Peyer's patch (tissue), 4 donors: ENCODE results near the gene FAM110A. TPM values are rescaled to one million over a fixed set of nuclear protein-coding genes. Genes with fewer than 3 reads are reported as not detected.

ENCODE experiments used
- DNase-seq, 3 donors: peaks; one replicate each; pipeline ENCODE4 v3.0.0-alpha.2; 2017 to 2019
- H3K27ac ChIP-seq, 4 donors: fragments of 200-600 bp; sonication (generic); one replicate each; pipeline ENCODE4 v1.5.1; 2016 to 2019
- H3K27me3 ChIP-seq, 2 donors: fragments of 200-600 bp; sonication (generic); one replicate each; pipeline ENCODE4 v1.5.1; 2019
- H3K36me3 ChIP-seq, 3 donors: fragments of 200-600 bp; sonication (generic); one replicate each; pipeline ENCODE4 v1.5.1; 2016 to 2019
- H3K4me1 ChIP-seq, 4 donors: fragments of 200-600 bp; sonication (generic); one replicate each; pipeline ENCODE4 v1.5.1; 2016 to 2019
- H3K4me3 ChIP-seq, 4 donors: fragments of 200-600 bp; sonication (generic); 1 replicate in 3 of 4; 2 replicates in 1 of 4; pipeline ENCODE4 v1.5.1; 2016 to 2019; ENCODE audit warnings: mild to moderate bottlenecking in 1 of 4
- H3K9me3 ChIP-seq, 4 donors: fragments of 200-600 bp; sonication (generic); one replicate each; pipeline ENCODE4 v1.5.1; 2016 to 2019; ENCODE audit warnings: mild to moderate bottlenecking in 1 of 4
- POLR2A ChIP-seq, 2 donors: fragments of 450-650 bp; IDR thresholded peaks; one replicate each; pipeline ENCODE4 v1.5.1; 2017; ENCODE audit warnings: antibody characterized with exemption in 2 of 2, mild to moderate bottlenecking in 2 of 2, moderate library complexity in 2 of 2
- total RNA-seq, 4 donors: library from RNA; depleted of rRNA; stranded (reverse); fragments of >200 nt; gene quantifications; one replicate each; pipeline ENCODE4 v1.1.0, GENCODE V29; 2016
- TF ChIP-seq, protein P1 (sequence below), 6 experiments: fragments of 450-650 bp in 4 of 6; fragments of 200-600 bp in 2 of 6; sonication (generic) in 1 of 6; IDR thresholded peaks; one replicate each; pipeline ENCODE4 v1.5.1; 2017 to 2019; ENCODE audit warnings: antibody characterized with exemption in 6 of 6, mild to moderate bottlenecking in 3 of 6, moderate library complexity in 1 of 6

Gene FAM110A
- total RNA-seq, 4 donors from 2014 or later = 5.1 to 15.7 (median 12.7) TPM

DNA sequence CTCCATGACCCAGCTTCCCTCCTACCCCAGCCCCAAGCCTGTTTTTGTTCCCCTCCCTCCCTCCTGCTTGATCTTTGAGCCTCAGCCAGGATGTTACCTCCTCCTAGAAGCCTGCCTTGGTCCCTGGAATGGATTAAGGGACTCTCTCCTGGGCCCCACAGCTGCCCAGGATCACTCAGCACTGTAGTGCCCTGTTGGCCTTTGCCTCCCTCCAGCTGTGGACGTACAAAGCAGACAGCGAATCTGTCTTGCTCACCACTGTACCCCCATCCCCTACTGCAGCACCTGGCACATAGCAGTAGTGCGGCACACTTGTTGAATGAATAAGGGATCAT, 11.8 kb upstream of the FAM110A start:
- Histone ChIP-seq H3K36me3 (no peaks in the 10 kb centered on the region), H3K4me3 (no peak overlapping the region), H3K27ac (no peak overlapping the region), H3K4me1 (peaks cover 0 to 19% (median 0%) of the 10 kb centered on the region in 4 donors), H3K27me3 (no peaks in the 10 kb centered on the region), H3K9me3 (no peaks in the 10 kb centered on the region)
- peak in 2 of 3 donors; percentile 4 to 14 for DNase-seq
- TF ChIP-seq POLR2A (IDR thresholded peaks at IDR 0.05) = no peak
- TF ChIP-seq, protein P1, sequence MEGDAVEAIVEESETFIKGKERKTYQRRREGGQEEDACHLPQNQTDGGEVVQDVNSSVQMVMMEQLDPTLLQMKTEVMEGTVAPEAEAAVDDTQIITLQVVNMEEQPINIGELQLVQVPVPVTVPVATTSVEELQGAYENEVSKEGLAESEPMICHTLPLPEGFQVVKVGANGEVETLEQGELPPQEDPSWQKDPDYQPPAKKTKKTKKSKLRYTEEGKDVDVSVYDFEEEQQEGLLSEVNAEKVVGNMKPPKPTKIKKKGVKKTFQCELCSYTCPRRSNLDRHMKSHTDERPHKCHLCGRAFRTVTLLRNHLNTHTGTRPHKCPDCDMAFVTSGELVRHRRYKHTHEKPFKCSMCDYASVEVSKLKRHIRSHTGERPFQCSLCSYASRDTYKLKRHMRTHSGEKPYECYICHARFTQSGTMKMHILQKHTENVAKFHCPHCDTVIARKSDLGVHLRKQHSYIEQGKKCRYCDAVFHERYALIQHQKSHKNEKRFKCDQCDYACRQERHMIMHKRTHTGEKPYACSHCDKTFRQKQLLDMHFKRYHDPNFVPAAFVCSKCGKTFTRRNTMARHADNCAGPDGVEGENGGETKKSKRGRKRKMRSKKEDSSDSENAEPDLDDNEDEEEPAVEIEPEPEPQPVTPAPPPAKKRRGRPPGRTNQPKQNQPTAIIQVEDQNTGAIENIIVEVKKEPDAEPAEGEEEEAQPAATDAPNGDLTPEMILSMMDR (IDR thresholded peaks at IDR 0.05) = no peak

DNA sequence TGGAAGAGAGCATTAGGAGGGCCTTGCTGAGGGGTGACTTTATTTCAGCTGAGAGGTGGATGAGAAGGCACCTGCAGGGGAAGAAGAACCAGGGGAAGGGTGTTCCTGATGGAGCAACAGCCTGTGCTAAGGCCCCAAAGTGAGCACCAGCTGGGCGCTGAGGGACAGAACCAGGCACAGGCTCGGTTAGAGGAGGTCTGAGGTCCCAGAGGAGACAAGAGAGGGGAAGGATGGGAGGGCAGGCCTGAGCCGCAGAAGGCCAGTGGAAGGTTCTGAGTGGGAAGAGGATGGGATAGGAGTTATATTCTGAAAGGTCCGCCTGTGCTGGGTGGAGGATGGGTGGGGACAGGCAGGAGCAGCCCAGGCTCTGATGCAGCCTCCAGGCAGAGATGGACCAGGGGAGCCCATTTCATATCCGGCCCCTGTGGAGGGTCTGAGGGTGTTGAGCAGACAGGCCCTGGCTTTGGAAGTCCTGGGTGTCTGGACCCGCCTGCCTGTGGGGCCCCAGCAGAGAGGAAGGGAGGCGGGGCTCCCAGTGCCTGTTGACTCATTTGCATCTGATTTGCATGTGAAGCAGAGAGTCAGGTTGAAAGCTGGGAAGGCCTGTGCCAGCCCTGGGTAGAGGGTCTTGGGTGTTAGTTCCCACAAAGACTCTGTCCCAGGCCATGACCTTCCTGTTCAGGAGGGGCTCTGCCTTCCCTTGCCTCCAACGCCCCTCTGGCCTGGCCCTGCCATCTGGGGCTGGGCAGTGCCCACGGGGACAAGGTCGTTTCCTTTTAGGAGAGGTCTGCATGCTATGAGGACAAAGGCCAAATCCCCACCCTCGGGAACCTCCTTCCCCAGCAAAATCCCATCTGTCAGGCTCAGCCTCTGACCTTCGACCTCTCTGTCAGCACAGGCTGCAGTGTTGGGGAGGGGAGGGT, 10.6 kb upstream of the FAM110A start:
- Histone ChIP-seq H3K27ac (peak overlapping the region in 1 of 4 donors; percentile 53), H3K4me3 (no peak overlapping the region), H3K4me1 (peaks cover 0 to 19% (median 0%) of the 10 kb centered on the region in 4 donors), H3K9me3 (no peaks in the 10 kb centered on the region), H3K27me3 (no peaks in the 10 kb centered on the region), H3K36me3 (no peaks in the 10 kb centered on the region)
- peak; percentile 12 to 60 (median 57) for DNase-seq
- no peak for TF ChIP-seq POLR2A (IDR thresholded peaks at IDR 0.05)
- TF ChIP-seq, protein P1 (IDR thresholded peaks at IDR 0.05) = no peak

DNA sequence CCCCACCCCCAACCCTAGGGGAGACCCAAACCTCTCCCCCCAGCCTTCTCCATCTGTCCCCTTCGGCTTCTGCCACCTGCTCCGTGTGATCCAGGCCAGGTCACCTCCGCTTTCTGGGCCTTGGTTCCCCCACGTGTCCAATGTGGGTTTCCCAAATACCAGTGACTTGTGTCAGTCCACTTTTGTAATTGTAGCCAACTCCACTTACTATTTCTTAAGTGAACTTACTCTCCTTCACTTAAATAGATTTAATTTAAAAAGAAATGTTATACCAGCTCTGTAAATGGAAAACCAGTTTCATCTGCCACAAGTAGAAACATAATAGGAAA, 10.0 kb upstream of the FAM110A start:
- H3K9me3 ChIP-seq = no peaks in the 10 kb centered on the region
- H3K27me3 ChIP-seq = no peaks in the 10 kb centered on the region
- H3K4me1 ChIP-seq = peaks cover 0 to 26% (median 0%) of the 10 kb centered on the region in 4 donors
- TF ChIP-seq POLR2A (IDR thresholded peaks at IDR 0.05) = no peak
- TF ChIP-seq, protein P1 (IDR thresholded peaks at IDR 0.05) = no peak
- no peak overlapping the region for H3K4me3 ChIP-seq
- peak overlapping the region in 1 of 4 donors; percentile 53 for H3K27ac ChIP-seq
- H3K36me3 ChIP-seq = no peaks in the 10 kb centered on the region
- no peak for DNase-seq

DNA sequence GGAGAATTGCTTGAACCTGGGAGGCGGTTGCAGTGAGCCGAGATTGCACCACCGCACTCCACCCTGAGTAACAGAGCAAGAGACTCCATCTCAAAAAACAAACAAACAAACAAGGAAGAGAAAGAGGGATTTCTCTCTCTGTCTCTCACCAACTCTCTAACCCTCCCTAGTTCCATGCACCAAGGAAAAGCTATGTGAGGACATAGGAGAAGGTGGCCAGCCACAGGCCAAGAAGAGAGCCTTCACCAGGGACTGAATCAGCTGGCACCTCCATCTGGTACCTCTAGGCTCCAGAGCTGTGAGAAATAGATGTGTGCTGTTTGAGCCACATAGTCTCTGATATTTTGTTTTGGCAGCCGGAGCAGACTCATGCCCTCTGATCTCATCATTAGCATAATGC, 9.0 kb upstream of the FAM110A start:
- DNase-seq = peak in 1 of 3 donors; percentile 26
- no peaks in the 10 kb centered on the region for H3K36me3 ChIP-seq
- TF ChIP-seq, protein P1 (IDR thresholded peaks at IDR 0.05) = no peak
- TF ChIP-seq POLR2A (IDR thresholded peaks at IDR 0.05) = no peak
- H3K9me3 ChIP-seq = no peaks in the 10 kb centered on the region
- H3K4me3 ChIP-seq = no peak overlapping the region
- no peak overlapping the region for H3K27ac ChIP-seq
- H3K4me1 ChIP-seq = peaks cover 0 to 24% (median 0%) of the 10 kb centered on the region in 4 donors
- H3K27me3 ChIP-seq = no peaks in the 10 kb centered on the region

DNA sequence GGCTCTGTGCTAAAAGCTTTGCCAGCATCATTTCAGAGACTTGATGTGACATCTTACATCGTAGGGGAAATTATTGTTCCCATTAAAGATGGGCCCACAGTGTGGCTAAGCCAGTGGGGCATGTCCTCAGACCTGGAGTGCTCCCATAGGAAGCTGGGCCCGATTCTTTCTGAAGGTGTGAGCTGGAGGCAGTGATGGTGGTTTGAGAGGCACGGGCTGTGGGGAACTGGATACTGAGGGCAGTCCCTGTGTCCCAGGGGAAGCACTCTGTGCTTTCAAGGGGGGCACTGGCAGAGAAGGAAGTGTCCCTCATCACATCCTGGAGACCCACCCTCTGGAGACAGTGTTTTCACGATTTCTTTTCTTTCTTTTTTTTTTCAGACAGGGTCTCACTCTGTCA, 8.6 kb upstream of the FAM110A start:
- Histone ChIP-seq H3K4me1 (peaks cover 0 to 24% (median 0%) of the 10 kb centered on the region in 4 donors), H3K36me3 (no peaks in the 10 kb centered on the region), H3K4me3 (no peak overlapping the region), H3K27me3 (no peaks in the 10 kb centered on the region), H3K9me3 (no peaks in the 10 kb centered on the region), H3K27ac (no peak overlapping the region)
- peak in 1 of 3 donors; percentile 40 for DNase-seq
- no peak for TF ChIP-seq POLR2A (IDR thresholded peaks at IDR 0.05)
- TF ChIP-seq, protein P1 (IDR thresholded peaks at IDR 0.05) = no peak
